ENCODE measurements around the gene TDRD9.

Gene TDRD9

GRCh38 chr14:103960457-103961055, 32.3 kb downstream of the TDRD9 start:
- DNase-seq (ENCODE audit: low read depth) = no peak
- no peak overlapping the region for H3K4me3 ChIP-seq (ENCODE audit: low read depth, low read length)
- TF ChIP-seq POLR2A (IDR thresholded peaks at IDR 0.05; ENCODE audit: extremely low read depth, insufficient read length) = no peak
- no peak for TF ChIP-seq MAX (IDR thresholded peaks at IDR 0.05; ENCODE audit: low read depth, low read length)
- TF ChIP-seq, protein P1, sequence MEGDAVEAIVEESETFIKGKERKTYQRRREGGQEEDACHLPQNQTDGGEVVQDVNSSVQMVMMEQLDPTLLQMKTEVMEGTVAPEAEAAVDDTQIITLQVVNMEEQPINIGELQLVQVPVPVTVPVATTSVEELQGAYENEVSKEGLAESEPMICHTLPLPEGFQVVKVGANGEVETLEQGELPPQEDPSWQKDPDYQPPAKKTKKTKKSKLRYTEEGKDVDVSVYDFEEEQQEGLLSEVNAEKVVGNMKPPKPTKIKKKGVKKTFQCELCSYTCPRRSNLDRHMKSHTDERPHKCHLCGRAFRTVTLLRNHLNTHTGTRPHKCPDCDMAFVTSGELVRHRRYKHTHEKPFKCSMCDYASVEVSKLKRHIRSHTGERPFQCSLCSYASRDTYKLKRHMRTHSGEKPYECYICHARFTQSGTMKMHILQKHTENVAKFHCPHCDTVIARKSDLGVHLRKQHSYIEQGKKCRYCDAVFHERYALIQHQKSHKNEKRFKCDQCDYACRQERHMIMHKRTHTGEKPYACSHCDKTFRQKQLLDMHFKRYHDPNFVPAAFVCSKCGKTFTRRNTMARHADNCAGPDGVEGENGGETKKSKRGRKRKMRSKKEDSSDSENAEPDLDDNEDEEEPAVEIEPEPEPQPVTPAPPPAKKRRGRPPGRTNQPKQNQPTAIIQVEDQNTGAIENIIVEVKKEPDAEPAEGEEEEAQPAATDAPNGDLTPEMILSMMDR (IDR thresholded peaks at IDR 0.05; ENCODE audit: low read depth, low read length) = no peak
- no peak for TF ChIP-seq MYC (IDR thresholded peaks at IDR 0.05; ENCODE audit: low read depth, low read length)

DNA sequence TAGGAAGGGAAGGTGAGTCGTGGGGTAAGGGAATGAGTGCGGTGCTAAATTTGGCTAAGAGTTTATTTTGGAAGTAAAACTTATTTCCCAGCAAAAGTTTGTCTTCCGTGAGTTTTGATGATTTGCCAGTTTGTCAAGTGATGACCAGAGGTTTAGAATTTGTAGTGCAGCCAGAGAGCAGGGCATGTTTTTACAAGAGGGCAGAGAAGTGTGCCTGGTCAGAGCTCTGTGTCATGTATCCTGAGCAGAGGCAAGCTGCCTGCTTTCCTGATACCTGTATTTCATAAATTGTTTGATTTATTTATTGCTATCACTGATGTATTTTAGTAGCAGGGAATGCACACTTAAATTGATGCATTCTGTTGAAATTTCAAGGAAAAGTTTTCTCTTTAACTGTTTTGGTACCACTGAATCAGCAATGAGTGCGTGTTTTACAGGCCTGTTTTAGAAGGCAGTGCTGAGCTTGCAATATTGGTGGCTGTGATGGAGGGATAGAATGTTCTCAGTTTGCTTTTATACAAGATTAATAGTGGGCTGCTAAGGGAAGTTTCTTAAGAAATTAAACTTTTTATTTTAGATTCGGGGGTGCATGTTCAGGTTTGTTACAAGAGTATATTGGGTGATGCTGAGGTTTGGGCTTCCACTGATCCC, 33.8 kb downstream of the TDRD9 start:
- no peak for TF ChIP-seq POLR2A (IDR thresholded peaks at IDR 0.05; ENCODE audit: extremely low read depth, insufficient read length)
- TF ChIP-seq MAX (IDR thresholded peaks at IDR 0.05; ENCODE audit: low read depth, low read length) = no peak
- no peak for TF ChIP-seq MYC (IDR thresholded peaks at IDR 0.05; ENCODE audit: low read depth, low read length)
- TF ChIP-seq, protein P1 (IDR thresholded peaks at IDR 0.05; ENCODE audit: low read depth, low read length) = no peak

DNA sequence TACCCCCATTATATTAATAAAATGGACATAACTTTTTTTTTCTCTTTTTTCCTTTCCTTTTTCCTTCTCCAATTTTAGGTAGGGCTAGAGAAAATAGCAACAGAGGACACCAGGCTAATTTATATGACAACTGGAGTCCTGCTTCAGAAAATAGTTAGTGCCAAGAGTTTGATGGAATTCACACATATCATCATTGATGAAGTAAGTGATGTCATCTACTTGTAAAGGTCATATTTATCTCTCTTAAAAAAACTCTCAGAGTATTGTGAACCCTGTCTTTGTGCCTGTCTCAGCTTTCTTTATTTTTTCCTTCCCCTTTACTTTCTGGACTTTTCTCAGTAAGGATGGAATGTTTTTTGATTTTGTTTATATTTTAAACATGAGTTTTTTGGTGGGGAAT, 38.4 kb downstream of the TDRD9 start:
- DNase-seq (ENCODE audit: low read depth) = no peak
- H3K4me3 ChIP-seq (ENCODE audit: low read depth, low read length) = no peak overlapping the region
- TF ChIP-seq MAX (IDR thresholded peaks at IDR 0.05; ENCODE audit: low read depth, low read length) (no peak), MYC (IDR thresholded peaks at IDR 0.05; ENCODE audit: low read depth, low read length) (no peak), POLR2A (IDR thresholded peaks at IDR 0.05; ENCODE audit: extremely low read depth, insufficient read length) (no peak)
- TF ChIP-seq, protein P1 (IDR thresholded peaks at IDR 0.05; ENCODE audit: low read depth, low read length) = no peak

More for the DNA sequence above, 33.8 kb downstream of the TDRD9 start:
- no peak overlapping the region for H3K4me3 ChIP-seq (ENCODE audit: low read depth, low read length)
- no peak for DNase-seq (ENCODE audit: low read depth)

DNA sequence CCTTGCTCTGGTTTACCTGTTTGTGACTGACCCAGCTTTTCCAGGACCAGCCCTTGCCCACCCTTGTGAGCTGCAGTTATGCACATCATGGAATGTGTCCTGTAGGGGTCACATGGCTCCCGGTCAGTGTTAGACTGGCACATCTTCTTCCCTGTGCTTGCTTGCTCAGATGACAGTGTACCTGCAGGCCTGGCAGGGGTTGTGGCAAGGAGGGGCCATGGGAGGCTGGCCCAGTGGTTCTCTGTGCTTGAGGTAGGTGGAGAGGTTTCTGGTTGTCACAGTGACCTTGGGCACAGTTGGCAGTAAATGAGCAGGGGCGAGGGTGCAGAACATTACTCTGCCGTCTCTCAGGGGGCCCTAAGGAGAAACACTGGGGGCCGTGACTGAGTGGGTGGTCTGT, 41.7 kb downstream of the TDRD9 start:
- H3K4me3 ChIP-seq (ENCODE audit: low read depth, low read length) = no peak overlapping the region
- DNase-seq (ENCODE audit: low read depth) = no peak
- TF ChIP-seq MAX (IDR thresholded peaks at IDR 0.05; ENCODE audit: low read depth, low read length) (no peak), MYC (IDR thresholded peaks at IDR 0.05; ENCODE audit: low read depth, low read length) (no peak)

- TF ChIP-seq MAX (IDR thresholded peaks at IDR 0.05; ENCODE audit: low read depth, low read length) (no peak), MYC (IDR thresholded peaks at IDR 0.05; ENCODE audit: low read depth, low read length) (no peak), POLR2A (IDR thresholded peaks at IDR 0.05; ENCODE audit: extremely low read depth, insufficient read length) (no peak)
- TF ChIP-seq, protein P1 (IDR thresholded peaks at IDR 0.05; ENCODE audit: low read depth, low read length) = no peak
- no peak overlapping the region for H3K4me3 ChIP-seq (ENCODE audit: low read depth, low read length)
- no peak for DNase-seq (ENCODE audit: low read depth)
Observed at GRCh38 chr14:103973354-103973753, 45.1 kb downstream of the TDRD9 start.

DNA sequence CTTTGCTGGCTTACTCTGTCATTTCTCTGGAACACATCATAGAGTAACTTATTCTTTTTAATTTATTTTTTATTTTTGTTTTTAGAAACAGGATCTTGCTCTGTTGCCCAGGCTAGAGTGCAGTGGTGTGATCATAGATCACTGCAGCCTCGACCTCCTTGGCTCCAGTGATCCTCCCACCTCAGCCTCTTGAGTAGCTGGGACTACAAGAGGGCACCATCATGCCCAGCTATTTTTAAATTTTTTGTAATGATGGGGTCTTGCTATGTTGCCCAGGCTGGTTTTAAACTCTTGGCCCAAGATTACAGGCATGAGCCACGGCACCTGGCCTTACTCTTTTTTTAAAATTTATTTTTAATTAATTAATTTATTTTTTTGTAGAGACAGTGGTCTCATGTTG, 46.3 kb downstream of the TDRD9 start:
- TF ChIP-seq MYC (IDR thresholded peaks at IDR 0.05; ENCODE audit: low read depth, low read length) (no peak), MAX (IDR thresholded peaks at IDR 0.05; ENCODE audit: low read depth, low read length) (no peak), POLR2A (IDR thresholded peaks at IDR 0.05; ENCODE audit: extremely low read depth, insufficient read length) (no peak)
- TF ChIP-seq, protein P1 (IDR thresholded peaks at IDR 0.05; ENCODE audit: low read depth, low read length) = no peak
- no peak for DNase-seq (ENCODE audit: low read depth)
- no peak overlapping the region for H3K4me3 ChIP-seq (ENCODE audit: low read depth, low read length)
